Tibial nerve (tissue), 4 donors: Measurements from ENCODE around the gene COA1.

Source experiments
- EP300 ChIP-seq, 2 donors: sonication (generic); formaldehyde crosslinking; IDR thresholded peaks; one replicate each; pipeline ENCODE4 v1.6.1; 2017; ENCODE audit warnings: antibody characterized with exemption in 2 of 2, mild to moderate bottlenecking in 1 of 2
- POLR2A ChIP-seq, 2 donors: fragments of 450-650 bp; IDR thresholded peaks; one replicate each; pipeline ENCODE4 v1.6.1; 2017; ENCODE audit warnings: antibody characterized with exemption in 2 of 2, mild to moderate bottlenecking in 2 of 2, moderate library complexity in 2 of 2
- TF ChIP-seq, protein P1 (sequence below), 5 experiments: fragments of 200-600 bp in 3 of 5; fragments of 450-650 bp in 2 of 5; sonication (generic) in 3 of 5; IDR thresholded peaks; one replicate each; pipeline ENCODE4 v1.5.1; 2016 to 2019; ENCODE audit warnings: antibody characterized with exemption in 5 of 5, mild to moderate bottlenecking in 3 of 5, moderate library complexity in 2 of 5

DNA sequence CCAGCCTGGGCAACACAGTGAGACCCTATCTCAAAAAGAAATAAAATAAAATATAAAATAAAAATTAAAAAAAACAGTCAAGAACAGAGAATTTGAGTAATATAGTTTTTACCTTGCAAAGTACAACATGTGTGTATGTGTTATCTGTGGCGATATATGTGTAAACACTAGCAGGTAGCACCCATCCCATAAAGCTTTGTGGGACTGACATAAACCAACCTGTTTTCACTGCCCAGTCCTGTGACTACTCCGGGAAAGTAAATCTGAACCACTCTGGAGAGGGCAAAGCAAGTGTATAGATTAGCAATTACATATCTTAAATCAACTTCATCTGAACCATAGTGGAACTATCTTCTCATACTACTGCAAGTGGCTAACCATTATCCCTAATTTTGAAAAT is 72.3 kb downstream of the COA1 start:
- TF ChIP-seq, protein P1, sequence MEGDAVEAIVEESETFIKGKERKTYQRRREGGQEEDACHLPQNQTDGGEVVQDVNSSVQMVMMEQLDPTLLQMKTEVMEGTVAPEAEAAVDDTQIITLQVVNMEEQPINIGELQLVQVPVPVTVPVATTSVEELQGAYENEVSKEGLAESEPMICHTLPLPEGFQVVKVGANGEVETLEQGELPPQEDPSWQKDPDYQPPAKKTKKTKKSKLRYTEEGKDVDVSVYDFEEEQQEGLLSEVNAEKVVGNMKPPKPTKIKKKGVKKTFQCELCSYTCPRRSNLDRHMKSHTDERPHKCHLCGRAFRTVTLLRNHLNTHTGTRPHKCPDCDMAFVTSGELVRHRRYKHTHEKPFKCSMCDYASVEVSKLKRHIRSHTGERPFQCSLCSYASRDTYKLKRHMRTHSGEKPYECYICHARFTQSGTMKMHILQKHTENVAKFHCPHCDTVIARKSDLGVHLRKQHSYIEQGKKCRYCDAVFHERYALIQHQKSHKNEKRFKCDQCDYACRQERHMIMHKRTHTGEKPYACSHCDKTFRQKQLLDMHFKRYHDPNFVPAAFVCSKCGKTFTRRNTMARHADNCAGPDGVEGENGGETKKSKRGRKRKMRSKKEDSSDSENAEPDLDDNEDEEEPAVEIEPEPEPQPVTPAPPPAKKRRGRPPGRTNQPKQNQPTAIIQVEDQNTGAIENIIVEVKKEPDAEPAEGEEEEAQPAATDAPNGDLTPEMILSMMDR (IDR thresholded peaks at IDR 0.05), result no peak
- TF ChIP-seq POLR2A (IDR thresholded peaks at IDR 0.05) (no peak), EP300 (IDR thresholded peaks at IDR 0.05) (no peak)
